GM21825 (cell line): Measurements from ENCODE around the gene KCNQ1OT1.

ENCODE experiments used
- ATAC-seq: cut with Tn5 transposase; IDR thresholded peaks from one replicate; pipeline ENCODE4 v1.9.1; 2021; ENCODE audit warnings: mild to moderate bottlenecking, moderate library complexity; ENCODE audit not compliant: unreplicated experiment

Gene KCNQ1OT1

GRCh38 chr11:2574043-2574552, 125.7 kb downstream of the KCNQ1OT1 start:
- no peak for ATAC-seq

- no peak for ATAC-seq
Measured at GRCh38 chr11:2573240-2574042, 126.4 kb downstream of the KCNQ1OT1 start.

- no peak for ATAC-seq
Measured at GRCh38 chr11:2572491-2573239, 127.1 kb downstream of the KCNQ1OT1 start.

GRCh38 chr11:2571598-2572281, 128.1 kb downstream of the KCNQ1OT1 start:
- ATAC-seq, result no peak

- ATAC-seq, result no peak
Measured at GRCh38 chr11:2570841-2571597, 128.8 kb downstream of the KCNQ1OT1 start.

GRCh38 chr11:2570211-2570811, 129.5 kb downstream of the KCNQ1OT1 start:
- no peak for ATAC-seq

- ATAC-seq, result no peak
Measured at GRCh38 chr11:2569731-2570210, 130.0 kb downstream of the KCNQ1OT1 start.

GRCh38 chr11:2569321-2569721, 130.5 kb downstream of the KCNQ1OT1 start:
- no peak for ATAC-seq

- ATAC-seq, result no peak
Measured at GRCh38 chr11:2567026-2567671, 132.6 kb downstream of the KCNQ1OT1 start.

- ATAC-seq, result no peak
Measured at GRCh38 chr11:2566223-2567025, 133.4 kb downstream of the KCNQ1OT1 start.

GRCh38 chr11:2565447-2566222, 134.2 kb downstream of the KCNQ1OT1 start:
- no peak for ATAC-seq

GRCh38 chr11:2564588-2565425, 135.0 kb downstream of the KCNQ1OT1 start:
- no peak for ATAC-seq

DNA sequence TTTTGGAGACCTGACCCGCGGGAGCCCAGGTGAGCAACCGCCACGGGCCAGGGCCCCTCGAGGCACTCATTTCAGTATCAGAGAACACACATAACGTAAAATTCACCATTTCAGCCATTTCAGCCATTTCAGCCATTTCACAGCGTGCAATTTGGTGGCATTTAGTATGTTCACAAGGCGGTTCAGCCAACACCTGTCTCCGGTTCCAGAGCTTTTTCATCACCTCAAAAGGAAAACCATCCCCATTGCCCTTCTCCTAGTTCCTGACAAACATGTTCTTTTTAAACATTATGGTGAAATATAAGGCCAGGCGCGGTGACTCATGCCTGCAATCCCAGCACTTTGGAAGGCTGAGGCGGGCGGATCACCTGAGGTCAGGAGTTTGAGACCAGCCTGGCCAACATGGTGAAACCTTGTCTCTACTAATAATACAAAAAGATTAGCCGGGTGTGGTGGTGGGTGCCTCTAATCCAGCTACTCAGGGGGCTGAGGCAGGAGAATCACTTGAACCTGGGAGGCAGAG, 135.7 kb downstream of the KCNQ1OT1 start:
- ATAC-seq, result no peak

- ATAC-seq, result no peak
Measured at GRCh38 chr11:2563213-2564007, 136.4 kb downstream of the KCNQ1OT1 start.

DNA sequence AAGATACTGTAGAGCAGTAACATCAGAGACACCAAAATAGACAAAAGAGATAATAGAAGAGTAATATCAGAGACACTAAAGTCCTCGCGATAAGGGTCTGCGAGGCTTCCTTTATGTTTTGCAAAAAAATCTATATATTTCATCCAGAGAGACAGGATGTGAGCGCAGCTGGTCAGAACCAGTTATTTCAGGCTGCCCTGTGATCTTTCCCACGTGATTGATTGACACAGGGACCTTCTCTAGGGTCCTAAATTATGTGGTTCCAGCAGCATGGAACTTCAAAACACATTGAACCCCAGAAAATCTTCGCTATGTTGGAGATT, 136.9 kb downstream of the KCNQ1OT1 start:
- ATAC-seq, result no peak
